NCI-H1092 treated with DMSO at 0.1 percent for 48 hours (cell line): ENCODE data around the gene EEF2K.

Experiments
- DNase-seq: peaks from one replicate; lab custom pipeline; 2025; lab: John Stamatoyannopoulos, UW

Gene EEF2K

DNA sequence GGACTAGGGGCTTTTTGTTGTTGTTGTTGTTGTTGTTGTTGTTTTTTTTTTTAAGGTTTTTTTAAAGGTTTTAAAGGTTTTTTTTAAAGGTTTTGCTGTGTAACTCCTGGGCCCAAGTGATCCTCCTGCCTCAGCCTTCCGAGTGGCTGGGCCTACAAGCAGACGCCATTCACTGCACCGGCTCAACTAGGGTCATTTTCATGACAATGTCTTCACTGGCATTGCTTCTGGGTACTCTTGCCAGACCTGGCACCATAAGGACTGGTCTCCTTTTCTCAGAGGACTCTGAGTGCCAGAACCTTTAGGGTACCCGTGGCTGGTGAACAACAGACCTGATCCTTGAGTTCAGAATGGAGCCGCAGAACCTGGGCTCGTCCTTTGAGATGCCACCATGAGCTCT is 111.5 kb downstream of the EEF2K start:
- DNase-seq, result no peak

DNA sequence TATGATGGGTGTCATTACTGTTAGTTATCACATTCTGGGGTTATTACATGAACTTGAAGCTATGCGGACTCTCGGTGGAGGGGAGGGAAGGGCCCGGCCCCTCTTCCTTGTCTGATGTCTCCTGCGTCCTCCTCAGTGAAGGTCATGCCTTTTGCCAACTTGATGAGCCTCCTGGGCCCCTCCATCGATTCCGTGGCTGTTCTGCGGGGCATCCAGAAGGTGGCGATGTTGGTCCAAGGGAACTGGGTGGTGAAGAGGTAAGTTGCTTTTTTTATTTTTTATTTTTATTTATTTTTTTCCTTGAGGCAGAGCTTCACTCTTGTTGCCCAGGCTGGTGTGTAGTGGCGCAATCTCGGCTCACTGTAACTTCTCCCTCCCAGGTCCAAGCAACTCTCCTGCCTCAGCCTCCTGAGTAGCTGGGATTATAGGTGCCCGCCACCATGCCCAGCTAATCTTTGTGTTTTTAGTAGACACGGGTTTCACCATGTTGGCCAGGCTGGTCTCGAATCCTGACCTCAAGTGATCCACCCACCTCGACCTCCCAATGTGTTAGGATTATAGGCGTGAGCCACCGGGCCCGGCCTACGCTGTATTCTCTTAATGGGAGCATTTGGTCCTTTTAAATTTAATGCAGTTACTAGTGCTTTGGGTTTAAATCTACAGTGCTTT is 112.7 kb downstream of the EEF2K start:
- DNase-seq, result no peak

DNA sequence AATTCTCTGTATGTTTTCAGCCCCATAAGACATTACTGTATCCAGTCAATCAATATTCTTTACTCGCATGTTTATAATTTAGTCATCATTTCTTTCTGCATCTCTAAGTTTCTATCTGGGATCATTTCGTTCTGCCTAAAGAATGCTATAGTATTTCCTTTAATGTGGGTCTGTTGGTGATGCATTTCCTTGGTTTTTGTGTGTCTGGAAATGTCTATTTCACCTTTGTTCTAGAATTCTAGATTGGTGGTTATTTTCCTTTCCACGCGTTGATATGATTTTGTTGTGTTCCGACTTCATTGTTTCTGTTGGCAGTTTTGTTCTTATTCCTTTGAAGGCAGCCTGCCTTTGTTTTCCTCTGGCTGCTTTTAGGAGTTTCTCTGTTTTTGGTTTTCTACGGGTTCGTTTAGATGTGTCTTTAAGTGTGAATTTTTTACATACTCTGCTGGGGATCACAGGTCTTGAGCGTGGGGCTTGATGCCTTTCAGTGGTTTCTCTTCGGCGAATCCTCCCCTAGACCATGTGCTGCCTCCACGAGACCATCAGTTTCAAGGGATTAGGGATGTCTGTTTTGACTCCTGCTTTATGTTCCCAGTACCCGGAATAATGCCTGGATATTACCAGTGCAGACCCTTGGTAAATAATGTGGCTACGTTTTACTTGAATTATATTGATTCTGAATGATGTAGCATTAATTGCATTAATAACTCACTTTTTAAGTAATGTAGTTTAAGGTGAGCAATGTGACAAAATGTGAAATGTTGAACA is 114.7 kb downstream of the EEF2K start:
- DNase-seq, result no peak

DNA sequence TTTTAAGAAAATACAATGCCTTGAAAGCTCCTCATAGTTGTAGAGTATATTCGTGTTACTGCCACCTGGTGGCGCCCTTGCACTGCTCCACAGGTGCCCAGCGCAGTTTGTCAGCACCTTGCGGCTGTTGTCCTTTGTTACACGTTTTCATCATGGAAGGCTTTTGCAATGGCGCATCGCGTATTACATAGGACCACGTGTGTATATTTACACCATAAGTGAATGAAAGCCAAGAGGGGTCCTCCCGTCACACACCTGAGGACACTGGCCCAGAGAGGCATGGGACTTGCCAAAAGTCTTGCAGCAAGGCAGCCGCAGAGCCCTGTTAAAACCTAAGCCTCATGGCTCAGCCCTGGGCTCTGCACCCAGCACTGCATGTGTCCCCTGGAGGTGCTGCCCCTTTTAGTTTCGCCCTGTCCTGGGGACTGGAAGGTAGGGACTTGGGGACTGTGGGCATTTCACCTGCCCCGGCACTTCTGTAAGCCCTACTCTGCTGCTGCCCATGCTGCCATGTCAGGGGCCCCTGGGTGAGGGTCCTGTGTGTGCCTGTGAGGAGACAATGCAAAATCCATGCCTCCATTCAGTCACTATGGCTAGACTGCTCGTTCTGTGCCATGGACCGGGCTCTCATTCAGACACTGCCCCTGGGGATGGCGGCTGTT is 115.4 kb downstream of the EEF2K start:
- peak; percentile 68 for DNase-seq

DNA sequence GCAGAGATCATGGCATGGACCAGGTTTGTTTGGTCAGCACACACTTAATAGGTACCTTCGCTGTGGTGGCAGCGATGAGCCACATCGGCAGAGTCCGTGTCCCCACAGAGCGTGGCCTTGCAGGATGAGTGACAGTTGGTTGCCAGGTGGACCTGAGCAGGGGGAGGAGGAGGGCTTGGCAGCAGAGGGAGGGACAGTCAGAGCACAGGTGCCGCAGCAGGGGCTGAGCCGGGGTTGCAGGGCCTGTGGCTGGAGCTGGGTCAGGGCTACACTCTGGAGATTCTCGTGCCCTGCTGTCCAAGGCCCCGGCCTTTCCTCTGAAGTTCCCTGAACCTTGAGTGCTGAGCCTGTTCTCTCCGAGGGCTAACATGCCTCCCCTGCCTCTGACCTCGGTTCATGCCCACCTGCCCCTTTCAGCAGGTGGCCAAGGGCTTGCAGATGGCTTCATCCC is 116.0 kb downstream of the EEF2K start:
- DNase-seq, result no peak

DNA sequence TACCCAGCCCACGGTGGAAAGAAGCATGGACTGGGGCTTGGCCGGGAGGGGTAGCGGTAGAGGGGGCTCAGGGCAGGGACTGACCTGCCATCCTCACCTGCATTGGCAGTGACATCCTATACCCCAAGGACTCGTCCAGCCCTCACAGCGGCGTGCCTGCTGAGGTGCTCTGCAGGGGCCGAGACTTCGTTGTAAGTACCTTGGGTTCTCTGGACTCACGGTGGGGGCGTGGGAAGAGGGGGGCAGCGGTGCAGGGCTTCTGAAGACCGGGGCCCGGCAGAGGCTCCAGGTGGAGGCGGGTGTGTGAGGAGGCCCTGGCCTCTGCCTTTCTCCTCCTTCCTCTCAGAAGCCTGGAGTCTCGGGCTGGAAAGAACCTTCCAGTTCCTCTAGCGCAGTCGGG is 116.7 kb downstream of the EEF2K start:
- DNase-seq, result no peak

DNA sequence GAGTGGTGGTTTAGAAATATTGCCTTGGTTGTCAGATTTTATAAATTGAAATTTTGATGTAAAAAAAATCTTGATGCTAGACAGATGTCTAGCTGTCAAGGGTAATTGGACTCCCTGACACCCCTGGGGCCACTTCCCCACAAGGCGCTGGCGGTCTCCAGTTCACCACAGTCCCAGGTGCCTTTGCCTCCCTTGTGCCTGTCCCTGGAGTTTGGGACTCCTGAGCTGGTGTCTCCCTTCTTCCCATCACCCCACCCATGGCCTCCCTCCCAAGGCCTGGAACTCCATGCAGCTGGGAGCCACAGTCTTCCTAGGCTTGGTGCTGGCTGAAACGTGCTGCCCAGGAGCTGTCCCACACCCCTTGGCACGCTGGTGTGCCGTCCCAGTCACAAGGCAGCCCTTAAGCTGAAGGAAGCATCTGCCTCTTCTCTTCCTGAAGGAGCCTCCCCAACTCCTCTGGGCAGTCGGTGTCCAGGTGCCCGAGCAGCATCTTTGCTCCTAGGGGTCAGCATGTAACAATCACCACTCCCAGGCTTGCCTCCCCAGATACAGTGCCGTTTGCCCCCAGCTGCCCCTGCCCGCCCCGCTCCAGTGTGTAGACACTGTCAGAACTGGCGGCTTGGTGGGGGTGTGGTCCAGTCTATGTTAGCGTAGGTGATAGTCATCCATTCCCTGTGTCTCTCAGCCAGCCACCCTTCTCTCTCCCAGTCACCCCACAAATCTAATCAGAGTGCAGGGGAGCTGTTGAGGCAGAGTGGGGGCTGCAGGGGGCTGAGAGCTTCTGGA is 117.3 kb downstream of the EEF2K start:
- DNase-seq, result no peak

DNA sequence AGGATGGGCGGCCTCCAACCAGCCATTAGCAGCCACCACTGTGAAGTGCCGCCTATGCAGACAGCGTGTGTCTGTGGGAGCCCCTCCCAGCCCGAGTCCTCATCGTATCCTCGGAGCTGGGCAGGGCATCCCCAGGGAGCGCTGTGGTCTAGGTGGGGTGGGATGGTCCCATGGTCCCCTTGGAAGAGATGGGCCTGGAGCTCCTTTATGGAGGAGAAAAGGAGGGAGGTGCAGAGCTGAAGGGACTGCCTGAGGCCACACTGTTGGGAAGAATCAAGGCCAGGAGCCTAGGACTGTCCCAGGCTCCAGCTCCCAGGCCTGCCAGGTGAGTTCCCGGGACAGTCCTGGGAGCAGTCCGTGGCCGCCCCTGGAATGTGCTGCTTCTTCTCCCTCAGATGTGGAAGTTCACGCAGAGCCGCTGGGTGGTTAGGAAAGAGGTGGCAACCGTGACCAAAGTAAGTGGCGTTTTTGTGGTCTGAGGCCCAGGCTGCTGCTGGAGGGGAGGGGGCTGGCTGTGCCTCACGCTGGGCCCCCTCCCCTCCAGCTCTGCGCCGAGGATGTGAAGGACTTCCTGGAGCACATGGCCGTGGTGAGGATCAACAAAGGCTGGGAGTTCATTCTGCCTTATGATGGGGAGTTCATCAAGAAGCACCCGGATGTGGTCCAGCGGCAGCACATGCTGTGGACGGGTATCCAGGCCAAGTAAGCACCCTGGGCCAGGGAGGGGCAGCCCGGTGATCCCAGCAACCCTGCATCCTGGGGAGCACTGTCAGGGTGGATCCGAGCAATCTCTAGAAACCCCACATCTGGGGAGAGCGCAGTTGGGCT is 118.1 kb downstream of the EEF2K start:
- no peak for DNase-seq

DNA sequence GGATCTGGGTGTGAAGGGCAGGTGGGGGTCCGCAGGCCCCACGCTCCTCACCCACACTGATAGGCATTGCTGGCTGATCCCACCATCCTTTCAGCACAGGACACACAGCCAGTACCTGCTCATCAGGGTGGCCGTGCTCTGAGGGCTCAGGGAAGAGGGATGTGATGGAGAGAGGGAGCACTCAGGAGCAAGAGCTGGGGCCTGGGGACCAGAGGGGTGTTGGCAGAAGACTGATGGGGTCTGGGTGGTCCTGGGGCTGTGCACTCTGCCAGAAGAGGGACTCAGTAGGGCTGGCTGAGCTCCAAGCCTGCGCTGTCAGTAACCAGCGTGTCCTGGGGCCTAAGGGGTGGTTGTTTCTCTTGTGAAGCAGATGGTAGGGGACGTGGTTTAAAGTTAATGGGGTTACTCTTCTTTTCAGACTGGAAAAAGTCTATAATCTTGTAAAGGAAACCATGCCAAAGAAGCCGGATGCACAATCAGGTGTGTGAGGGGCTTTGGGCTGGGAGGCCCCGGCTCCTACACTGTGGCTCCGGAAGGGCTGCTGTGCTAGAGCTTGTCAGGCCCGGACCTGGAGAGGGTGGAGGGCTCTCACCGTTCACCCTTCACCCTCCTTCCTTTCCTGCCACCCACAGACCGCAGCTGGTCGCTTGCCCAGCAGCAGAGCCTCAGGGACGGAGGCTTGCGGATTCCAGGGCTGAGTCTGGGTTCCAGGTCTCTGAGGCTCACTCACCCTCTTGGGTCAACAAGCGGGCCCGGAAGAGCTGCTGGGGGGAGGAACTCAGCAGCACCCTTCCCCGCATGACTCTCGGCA is 118.9 kb downstream of the EEF2K start:
- no peak for DNase-seq

DNA sequence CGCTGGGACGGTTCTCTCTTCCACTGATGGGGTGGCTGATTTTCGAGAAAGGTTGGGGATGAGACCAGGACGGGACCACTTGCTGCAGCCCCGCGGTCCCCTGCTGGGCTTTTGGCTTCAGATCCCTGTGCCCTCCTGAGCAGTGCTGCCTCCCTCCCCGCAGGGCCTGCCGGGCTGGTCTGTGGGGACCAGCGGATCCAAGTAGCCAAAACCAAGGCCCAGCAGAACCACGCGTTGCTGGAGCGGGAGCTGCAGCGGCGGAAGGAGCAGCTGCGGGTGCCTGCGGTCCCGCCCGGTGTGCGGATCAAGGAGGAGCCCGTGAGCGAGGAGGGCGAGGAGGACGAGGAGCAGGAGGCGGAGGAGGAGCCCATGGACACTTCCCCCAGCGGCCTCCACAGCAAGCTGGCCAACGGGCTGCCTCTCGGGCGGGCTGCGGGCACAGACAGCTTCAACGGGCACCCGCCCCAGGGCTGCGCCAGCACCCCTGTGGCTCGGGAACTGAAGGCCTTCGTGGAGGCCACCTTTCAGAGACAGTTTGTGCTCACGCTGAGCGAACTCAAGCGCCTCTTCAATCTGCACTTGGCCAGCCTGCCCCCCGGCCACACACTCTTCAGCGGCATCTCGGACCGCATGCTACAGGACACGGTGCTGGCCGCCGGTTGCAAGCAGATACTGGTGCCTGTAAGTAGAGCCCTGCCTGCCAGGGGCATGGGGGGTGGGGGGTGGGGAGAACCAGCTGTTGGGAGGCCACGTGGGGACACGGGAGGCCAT is 119.7 kb downstream of the EEF2K start:
- DNase-seq, result no peak

DNA sequence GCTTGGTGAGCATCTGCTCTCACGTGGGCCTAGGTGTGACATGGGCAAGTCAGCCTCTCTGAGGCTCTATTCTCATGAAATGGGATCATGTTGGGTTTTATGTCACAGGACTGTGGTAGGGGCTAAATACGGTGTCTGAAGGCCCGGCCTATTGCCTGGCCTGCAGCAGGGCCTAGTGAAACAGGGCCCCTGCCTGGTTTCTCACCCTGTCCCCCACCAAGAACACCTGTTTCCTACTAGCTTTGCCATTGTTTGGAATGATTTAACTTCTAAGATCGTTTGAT is 120.2 kb downstream of the EEF2K start:
- no peak for DNase-seq

DNA sequence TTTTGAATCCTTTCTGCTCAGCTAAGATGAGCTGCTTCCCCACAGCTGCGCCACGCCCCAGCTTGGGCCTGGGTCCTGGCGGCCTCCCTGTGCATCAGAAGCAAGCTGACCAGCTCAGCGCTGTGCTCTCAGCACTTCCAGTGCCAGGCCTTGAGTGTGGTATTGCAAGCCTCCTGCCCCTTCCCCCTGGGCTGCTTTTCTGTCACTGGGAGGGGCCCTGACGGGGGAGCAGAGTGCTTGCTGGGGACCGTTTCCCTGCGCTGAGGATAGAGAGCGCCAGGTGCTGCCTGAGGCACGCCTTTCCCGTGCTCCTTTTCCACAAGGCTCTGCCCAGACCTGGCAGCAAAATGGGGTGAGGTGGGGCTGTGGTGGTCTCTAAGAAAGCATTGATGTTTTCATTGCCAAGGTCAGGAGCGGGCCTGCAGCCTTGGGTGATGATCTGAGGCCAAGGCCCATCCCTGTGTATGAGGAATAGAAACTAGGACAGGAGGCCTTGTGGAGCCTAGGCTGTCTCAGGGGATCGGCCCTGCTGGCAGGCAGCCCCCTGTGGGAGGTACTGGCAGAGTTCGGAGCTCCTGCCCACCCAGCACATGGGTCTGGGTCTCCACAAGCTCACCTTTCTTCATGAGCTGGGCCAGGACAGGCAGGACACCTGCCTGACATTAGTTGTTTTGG is 120.8 kb downstream of the EEF2K start:
- no peak for DNase-seq

DNA sequence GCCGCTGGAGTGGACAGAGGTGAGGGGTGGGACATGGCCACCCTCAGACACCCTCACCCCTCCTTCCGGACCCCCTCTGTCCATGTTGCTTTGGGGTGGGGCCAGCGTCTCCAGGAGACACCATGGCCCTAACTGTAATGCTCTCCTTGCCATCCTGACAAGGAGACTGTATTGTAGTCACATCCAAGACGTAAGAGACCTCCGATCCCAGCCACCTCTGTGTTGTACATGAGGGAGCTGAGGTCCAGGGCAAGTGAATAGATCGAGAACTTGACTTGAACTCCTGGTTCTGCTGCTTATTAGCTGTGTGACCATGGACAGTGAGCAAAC is 121.3 kb downstream of the EEF2K start:
- DNase-seq, result no peak

DNA sequence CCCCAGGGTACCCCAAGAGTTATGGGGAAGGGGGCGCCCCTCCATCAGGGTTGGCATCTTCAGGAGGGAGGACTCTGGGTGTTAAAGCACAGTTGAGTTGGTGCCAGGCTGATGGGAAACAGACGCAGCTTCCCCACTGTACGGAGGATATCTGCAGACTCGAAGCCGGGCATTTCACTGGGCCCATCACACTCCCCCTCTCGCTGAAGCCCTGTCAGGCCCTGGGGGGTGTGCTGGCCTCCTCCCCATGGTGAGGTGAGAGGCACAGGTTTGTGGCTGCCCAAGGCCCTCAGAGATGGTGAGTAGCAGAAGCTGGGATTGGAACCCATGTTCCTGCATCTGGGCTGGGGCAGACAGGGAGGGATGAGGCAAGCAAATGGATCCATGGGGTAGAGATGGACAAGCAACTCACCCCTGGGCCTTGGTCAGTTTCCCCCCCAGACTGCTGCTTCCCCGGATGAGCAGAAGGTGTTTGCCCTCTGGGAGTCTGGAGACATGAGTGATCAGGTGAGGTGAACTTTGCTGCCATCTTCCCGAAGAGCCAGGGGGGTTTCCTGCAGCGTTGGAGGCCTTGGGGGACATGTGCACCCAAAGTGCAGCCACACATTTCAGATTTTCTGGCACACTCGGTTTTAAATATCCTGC is 122.1 kb downstream of the EEF2K start:
- DNase-seq, result no peak

DNA sequence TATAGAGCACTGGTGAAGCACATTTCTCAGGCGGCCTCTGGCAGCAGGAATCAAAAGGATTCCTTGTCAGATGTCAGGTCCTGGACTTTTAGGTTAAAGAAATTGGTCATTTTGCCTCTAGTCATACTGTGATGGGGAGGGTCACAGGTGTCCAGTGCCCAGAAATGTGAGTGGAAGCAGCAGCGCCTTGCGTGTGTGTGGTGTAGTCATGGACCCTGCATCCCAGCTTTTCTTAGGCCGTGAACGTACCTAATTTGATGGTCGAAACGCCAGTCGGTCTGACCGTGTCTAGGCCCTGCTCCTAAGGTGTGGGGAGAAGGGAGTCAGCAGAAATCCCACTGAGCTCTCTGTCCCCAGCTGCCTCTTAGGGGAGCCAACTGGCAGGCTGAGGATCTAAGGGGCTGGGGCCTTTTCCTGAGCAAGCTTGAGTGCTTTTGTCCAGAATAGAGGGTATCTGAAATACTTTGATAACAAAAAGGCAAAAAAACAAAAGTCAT is 123.2 kb downstream of the EEF2K start:
- DNase-seq, result no peak

DNA sequence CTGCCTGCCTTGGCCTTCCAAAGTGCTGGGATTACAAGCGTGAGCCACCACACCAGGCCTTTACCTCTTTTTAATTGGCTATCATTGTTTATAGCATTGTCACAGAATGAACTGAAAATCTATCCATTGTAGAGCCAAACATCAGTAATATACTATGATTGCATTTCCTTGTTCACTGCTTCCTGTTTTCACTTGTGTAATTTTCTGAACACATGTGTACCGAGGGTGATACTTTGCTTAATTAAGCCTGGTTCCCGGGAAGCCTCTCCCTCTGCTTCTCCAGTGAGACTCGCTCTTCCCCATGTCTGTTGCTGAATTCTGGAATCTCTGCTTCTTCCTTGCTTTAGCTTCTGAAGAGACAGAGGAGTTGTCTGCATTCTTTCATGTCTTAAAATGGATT is 124.2 kb downstream of the EEF2K start:
- no peak for DNase-seq

DNA sequence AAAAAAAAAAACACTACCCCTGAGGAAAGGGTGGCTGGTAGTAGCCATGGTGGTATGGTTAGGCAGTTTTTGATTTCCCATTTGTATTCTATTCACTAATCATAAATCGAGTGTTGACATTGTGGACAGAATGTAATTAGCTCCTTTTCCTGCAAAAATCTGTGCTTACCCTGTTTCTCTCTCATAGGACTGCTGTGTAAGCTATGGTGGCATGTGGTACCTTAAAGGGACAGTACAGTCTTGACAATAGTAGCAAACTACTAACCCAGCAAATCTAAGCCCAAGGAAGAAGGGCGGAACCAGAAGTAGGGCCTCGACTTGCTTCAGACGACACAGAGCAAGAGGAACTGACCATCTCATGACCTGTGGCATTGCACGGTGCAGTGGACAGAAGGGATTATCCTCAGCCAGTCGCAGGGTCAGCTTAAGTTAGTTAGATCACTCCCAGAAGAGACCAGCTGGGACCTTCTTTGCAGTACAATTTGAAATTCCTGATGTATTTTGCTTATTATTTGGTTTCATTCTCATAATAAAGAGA is 127.4 kb downstream of the EEF2K start:
- DNase-seq, result no peak

DNA sequence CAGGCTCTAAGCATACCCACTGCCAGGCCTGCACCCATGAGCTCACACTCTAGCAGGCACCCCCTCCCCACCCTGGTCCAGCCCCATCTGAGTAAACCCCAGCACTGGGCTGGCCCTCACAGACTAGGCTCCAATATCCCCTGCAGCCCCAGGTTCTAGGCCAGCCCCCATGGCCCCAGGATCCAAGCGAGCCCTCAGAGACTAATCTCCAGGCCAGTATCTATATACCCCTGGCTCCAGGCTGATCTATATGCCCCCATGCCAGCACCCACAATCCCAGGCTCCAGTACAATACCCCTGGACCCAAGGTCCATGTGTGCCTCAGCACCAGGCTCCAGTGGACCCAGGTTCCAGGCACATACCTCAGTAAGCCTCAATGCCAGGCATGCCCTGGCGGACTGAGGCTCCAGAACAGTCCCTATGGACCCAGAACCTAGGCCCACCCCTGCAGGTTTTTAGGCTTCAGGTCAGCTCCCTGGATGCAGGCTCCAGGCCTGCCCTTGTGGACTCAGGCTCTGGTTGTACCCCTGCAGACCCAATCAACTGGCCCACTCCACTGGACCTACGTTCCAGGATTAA is 129.7 kb downstream of the EEF2K start:
- DNase-seq, result no peak
